NT2/D1 (cell line): Measurements from ENCODE around the gene TRIAP1.
"Not testable (repeated sequence)": the region's sequence is repeated elsewhere in the genome, so short reads cannot be mapped to it uniquely, and the experiment has no call there.

Experiments used
- SUZ12 ChIP-seq: IDR thresholded peaks from 2 replicates; pipeline ENCODE4 v1.6.1; 2011; ENCODE audit not compliant: insufficient read length, insufficient read depth; ENCODE audit errors: extremely low read depth
- YY1 ChIP-seq: IDR thresholded peaks from 2 replicates; pipeline ENCODE4 v1.6.1; 2011; ENCODE audit not compliant: insufficient read length, insufficient read depth
- ZNF274 ChIP-seq: IDR thresholded peaks from 2 replicates; pipeline ENCODE4 v1.6.1; 2011; ENCODE audit warnings: mild to moderate bottlenecking, low read depth, low read length

DNA sequence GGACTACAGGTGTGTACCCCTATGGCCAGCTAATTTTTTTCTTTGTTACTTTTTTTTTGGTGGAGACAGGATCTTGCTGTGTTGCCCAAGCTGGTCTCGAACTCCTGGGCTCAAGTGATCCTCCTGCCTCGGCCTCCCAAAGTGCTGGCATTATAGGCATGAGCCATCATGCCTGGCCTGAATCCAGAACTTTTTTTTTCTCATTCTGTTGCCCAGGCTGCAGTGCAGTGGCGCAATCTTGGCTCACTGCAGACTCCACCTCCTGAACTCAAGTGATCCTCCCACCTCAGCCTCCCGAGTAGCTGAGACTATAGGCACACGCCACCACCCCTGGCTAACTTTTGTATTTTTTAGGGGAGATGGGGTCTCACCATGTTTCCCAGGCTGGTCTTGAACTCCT, 6.3 kb upstream of the TRIAP1 start:
- not testable (repeated sequence) for TF ChIP-seq SUZ12, YY1, ZNF274
